GM18951 (cell line): ENCODE measurements around the gene SGMS2.

Experiments
- POLR2A ChIP-seq: IDR thresholded peaks from 4 replicates; pipeline ENCODE4 v1.6.1; 2011; ENCODE audit warnings: mild to moderate bottlenecking; ENCODE audit not compliant: insufficient read length, insufficient read depth; ENCODE audit errors: extremely low read depth
- in situ Hi-C: fragments of 300-500 bp; cut with MboI; formaldehyde crosslinking; loops from one replicate; pipeline ENCODE4 v1.12.0; 2022; ENCODE audit warnings: low sequenced_read_pairs, mixed read lengths, inconsistent platforms; ENCODE audit not compliant: unreplicated experiment

The SGMS2 gene

DNA sequence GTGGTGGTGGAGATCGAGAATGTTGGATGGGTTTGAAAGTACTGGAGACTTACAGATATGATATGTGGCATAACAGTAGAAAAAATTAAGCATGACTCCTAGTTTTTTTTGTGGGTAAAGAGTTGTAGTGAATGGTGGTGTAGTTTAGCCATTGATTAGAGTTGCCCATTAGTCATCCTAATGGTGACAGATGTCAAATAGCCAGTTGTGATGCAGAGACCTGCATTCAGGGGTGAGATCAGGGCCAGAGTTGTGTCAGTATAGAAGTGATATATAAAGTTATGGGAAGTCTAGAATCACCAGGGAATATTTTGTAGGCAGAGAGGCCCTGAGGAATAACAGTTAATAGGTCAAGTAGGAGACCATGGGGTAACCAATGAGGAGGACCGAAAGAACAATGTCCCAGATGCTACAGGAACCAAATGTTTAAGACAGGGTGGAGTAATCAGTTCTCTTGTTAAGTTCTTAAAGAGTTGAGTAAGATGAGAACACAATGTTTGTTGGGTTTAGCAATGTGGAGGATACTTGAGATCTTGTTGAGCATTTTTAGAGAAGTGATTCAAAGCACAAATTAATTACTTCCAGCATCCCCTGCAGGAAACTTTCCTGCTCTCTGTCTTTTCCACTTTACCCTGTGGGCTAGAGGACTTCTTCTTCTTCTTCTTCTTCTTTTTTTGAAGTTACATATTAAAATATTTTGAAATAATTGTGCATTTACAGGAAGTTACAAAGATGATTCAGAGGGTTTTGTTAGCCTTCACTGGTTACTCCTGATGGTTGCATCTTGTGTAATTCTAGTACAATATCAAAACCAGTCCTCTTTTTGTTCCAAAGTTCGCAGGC is 13.3 kb downstream of the SGMS2 start:
- in situ Hi-C loops, result no loop called here
- TF ChIP-seq POLR2A, result no peak

DNA sequence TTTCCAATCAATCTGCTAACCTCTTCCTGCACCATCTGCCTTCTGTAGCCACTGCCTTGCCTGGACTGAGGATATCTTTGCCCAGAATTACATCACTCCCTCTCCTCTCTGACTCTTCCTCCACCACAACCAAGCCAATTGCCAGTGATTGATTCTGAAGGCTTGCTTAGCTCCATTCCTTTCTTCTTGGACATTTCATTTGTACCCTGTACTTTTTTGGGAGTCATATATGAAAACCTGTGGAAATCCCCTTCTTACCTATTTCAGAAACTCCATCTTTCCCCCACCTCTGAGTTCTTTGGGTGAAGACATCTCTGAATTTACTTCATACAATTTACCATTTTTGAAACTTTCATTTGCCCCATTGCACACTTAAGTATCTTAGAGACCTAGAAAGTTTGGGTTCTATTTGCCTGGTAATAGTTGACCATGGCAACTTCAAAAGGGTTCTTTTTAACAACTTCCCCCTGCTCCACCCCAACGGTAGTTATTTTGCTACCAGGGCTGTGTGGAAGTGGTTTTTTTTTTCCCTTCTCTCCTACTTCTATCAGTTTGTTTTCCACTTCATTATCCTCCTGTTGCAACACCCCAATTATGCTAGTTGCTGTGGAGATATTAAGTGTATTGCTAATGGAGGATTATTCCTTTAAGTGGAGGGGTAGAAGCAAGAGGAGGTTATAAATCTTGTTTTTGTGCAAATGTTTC is 14.3 kb downstream of the SGMS2 start:
- TF ChIP-seq POLR2A, result no peak
- in situ Hi-C loops, result no loop called here

DNA sequence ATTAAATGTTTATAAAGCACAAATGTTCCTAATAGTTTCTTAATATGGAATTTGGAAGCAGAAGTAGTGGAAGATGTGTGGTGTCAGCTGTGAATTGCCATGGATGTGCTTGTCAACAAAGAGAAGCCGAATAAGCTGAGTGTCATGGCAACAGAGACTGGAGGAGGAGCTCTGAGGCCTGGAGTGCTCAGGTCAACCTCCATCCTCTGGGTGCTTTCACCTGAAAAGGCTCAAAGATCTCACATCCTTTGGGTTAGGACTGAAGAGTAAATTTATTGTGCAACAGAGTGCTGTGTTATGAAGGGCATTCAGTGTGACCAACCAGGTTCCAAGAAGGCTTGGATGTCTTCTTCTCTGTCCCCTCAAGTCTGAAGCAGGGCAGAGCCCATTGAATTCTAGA is 18.7 kb downstream of the SGMS2 start:
- in situ Hi-C loops, result no loop called here
- TF ChIP-seq POLR2A, result no peak

DNA sequence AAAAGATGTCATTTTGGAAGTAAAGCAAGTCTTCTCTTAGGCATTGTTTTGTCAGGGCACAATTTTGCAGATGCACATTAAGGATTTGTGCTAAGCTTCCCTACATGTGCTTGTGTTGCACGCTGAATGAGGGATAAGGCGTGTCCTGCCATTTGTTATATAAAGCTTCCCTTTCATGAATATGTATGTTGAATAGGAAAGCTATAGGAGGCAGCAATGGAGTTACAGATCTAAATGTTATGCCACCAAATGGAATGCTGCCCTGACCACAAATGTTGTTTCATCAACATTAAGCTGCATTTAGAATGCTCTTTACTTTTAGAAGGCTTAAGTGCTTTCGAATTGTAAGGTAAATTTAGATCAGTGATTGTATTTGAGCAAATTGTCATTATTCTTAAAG is 20.9 kb downstream of the SGMS2 start:
- no peak for TF ChIP-seq POLR2A
- in situ Hi-C loops, result no loop called here

DNA sequence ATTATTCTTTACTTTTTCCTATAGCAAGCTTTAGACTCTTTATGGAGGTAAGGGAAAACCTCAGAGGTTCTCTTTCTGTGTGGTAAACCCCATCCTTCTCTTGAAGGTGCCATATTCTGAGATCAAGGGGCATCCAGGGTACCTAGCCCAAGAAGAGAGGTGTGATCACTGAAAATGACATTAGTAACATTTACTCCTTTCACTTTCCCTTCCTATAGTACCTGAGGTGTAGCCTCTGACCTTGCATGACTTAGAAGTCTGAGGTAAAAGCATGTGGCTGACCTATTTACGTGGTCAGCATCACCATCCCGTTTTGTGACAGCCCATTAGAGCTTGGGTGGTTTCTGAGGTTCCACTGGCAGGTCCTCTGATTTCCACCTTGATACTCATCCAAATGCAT is 25.7 kb downstream of the SGMS2 start:
- in situ Hi-C loops, result no loop called here
- no peak for TF ChIP-seq POLR2A

DNA sequence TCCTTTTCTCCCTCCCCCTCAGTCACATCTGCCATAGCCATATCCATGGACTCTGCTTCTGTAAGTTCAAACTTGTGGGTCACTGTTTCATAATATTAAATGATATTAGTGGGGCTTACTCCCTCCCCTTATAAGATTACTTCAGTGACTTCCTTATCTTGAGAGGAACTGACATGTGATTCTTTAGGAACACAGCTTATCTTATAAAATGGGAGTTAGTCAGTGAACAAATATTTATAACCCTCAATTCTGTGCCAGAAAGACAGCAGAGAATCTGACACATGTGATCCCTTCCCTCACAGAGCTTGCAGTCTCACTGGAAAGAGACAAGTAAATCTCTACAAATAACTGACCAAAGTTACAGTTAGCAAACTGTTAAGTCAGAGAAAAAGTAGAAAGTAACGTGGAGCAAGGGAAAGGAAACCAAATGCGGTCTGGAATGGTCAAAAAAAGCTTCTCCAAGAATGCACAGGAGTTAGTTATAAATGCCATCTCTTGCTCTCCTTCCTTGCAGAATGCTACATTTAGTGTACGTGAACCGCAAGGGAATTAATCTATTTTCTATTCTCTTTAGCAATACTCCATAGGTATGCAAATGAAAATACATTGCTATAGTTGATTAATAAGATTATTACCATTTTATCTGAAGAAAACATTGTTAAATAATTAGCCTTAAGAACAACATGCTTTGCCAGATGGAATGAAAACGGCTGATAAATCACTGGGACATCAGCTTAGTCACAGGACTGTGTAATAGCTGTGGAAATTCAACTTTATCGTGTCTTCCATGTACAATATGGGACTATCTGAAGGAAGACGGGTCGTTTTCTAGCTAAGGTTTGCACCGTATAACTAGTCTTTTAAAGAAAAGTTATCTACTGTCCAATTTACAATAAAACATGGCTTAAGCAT is 29.0 kb downstream of the SGMS2 start:
- in situ Hi-C loops, result no loop called here
- TF ChIP-seq POLR2A, result no peak

DNA sequence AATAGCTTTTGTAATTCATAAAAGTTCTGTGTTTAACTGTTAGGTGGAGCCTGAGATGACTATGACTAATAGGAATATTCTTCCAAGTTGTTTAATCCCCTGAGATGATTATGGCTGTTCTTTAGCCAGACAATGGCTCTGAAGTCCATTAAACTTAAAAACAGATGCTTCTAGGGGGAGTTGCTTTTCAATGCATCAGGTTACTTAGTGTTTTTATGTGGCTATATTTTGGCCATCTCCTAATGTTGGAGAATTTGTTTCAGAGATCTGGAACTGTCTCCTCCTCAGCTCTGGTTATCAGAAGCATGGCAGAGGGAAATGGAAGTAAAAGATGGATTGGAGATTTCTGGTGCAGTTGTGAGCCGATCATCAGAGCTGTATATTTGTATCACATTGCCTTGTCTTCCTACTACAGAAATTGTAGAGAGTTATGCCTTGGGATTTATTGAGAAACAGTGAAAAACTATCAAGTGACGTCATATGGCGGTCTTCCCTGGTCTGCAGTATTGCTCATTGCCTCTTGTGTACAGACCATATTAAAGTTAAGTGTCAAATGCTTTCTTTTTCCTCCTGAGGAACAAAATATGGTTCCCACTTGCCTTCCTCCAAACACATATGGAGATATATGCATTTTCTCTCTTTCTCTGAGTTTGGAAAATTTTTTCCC is 29.8 kb downstream of the SGMS2 start:
- no peak for TF ChIP-seq POLR2A
- in situ Hi-C loops, result no loop called here

DNA sequence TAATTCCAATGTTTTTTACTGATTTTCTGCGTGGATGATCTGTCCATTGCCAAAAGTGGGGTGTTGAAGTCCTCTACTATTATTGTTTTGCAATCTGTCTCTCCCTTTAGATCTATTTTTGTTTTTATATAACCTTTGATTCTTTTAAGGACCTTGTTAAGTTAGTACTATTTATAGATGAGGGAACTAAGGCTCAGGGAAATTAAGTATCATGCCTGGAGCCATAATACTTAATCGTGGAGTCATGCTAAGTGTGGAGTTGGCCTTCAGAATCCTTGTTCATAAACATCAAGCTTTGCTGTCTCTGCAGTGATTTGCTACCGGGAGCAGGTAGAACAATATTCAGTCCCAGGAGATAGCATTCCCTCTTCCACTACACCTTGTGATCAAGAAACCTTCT is 31.0 kb downstream of the SGMS2 start:
- no peak for TF ChIP-seq POLR2A
- in situ Hi-C loops, result no loop called here

DNA sequence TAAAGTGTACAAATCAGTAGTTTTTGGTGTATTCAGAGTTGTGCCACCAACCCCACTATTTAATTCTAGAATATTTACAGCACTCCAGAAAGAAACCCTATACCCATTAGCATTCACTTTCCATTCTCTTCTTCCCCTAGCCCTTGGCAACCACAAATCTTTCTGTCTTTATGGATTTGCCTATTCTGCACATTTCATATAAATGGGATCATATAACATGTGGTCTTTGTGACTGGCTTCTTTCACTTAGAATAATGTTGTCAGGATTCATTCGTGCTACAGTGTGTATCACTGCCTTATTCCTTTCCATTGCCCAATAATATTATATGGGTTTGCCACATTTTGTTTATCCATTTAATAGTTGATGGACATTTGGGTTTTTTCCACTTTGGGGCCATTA is 32.2 kb downstream of the SGMS2 start:
- in situ Hi-C loops, result no loop called here

DNA sequence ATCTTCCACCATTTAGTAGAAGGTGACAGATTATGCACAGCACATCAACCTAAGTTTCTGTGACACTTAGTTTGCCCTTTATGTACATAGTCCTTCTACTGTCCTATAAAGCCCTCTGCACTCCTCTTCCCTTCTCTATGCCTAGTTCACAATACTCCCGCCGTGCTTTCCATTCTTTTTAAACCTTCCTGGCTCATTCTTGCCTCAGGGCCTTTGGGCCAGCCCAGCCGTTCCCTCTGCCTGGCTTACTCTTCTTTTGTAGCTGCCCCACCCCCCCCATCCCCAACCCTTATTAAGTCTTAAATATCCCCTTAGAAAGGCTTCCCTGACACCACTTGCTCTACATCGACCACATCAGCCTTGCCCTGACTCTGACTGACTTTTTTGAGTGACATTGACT is 33.0 kb downstream of the SGMS2 start:
- in situ Hi-C loops, result no loop called here
- no peak for TF ChIP-seq POLR2A

More for the DNA sequence above, 32.2 kb downstream of the SGMS2 start:
- TF ChIP-seq POLR2A, result no peak

DNA sequence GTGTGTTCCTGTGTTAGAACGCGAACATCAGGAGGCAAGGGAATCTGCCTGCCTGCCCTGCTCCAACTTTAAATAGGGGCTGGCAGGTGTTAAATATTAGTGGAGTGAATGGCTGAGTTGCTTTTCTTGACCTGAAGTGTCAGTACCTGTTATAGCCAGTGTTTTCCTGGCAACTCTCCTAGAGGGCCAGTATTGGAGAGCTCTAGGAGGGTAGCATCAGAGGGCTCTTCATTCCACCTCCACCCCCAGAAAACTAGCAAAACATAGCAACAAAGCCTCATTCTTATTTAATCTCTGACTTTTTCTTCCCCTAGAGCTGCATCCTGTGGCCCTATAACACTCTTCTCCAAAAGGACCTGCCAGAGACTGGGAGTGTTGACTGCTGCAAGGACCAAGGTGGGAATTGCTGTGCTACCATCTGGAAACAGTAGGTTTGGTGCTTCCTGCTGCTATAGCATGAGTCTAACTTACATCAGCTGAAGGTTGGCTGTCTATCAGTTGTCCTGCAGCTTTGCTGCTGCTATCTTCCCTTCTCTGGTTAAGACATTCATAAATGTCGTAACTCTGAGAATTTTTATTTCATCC is 33.5 kb downstream of the SGMS2 start:
- in situ Hi-C loops, result no loop called here
- no peak for TF ChIP-seq POLR2A

DNA sequence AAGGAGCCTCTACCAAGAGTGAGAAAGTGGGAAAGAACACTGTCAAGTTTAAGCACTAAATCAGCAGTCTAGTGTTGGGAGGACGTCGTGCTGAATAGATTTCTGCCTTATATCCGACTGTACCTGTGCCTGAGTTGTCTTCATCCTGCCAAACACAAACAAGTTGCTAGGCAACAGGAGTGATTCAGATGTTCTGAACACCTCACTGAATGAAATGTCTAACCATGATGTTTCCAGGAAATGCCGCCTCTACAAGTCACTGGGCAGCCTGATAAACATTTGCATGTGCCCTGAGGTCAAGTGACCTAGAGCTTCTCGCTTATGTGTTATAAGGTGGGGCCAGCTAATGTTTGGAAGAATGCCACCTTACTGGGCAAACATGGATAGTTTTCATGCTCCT is 37.9 kb downstream of the SGMS2 start:
- in situ Hi-C loops, result no loop called here
- TF ChIP-seq POLR2A, result no peak

DNA sequence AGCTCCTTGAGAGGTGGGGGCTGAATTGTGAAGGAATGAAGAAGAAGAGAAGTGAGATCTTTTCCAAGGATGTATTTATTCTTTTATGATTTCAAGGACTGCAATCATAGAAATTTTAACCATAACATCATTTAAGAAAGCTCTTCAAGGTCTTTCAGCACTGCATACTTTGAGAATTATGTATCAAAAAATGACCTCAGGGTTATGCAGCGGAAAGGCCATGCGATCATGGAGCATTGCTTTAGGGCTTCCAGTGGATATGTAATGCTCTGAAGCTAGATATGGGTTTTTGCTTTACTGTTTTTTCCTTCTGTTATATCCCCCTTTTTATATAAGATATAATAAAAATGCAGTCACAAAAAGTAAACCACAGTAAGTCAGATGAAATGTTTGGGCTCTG is 38.7 kb downstream of the SGMS2 start:
- in situ Hi-C loops, result no loop called here
- TF ChIP-seq POLR2A, result no peak

DNA sequence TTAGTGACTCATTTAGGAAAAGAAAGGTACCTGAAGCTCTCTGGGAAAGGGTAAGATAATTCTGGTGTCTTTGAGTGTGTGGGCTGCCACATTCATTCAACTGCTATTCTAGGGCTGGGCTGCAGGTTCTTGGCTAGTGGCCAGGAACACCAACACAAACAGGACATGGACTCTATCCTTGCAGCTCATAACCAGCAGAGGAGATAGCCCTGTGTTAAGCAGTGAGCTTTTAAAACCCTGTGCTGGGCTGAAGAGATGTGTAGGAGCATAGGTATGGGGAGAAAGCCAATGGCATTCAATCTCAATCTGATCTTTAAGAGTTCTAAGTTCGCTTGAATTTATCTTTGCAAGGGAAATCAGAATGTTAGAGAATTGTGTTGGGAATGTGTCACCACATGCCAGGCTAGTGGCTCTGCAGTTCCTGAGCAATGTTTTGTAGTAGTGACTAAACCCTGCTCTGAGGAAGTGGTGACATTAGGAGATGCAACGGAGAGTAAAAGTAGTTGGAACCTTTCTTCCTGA is 39.2 kb downstream of the SGMS2 start:
- TF ChIP-seq POLR2A, result no peak
- in situ Hi-C loops, result no loop called here
